HCT116 (cell line): ENCODE results near the gene STPG3. TPM values are rescaled to one million over a fixed set of nuclear protein-coding genes. Genes with fewer than 3 reads are reported as not detected.

ENCODE experiments used
- ATAC-seq: fragments of 200-7000 bp; cut with Tn5 transposase; 2 replicates; pipeline ENCODE4 v1.9.1; 2020; ENCODE audit warnings: mild to moderate bottlenecking, moderate library complexity
- BruUV-seq: library from RNA; stranded (reverse); fragments of 400-500 nt; replicated peaks from 2 replicates; lab custom pipeline; 2021; lab: Mats Ljungman, UMichigan
- CTCF ChIA-PET: fragments of 300-600 bp; sonication (Branson Sonifier 250); formaldehyde crosslinking; loops from one replicate; lab custom pipeline; 2021; ENCODE audit warnings: antibody characterized with exemption; lab: Charles Lee
- POLR2A ChIA-PET: fragments of 300-600, 350-600 bp; sonication (Branson Sonifier 250); formaldehyde crosslinking; loops from one replicate; lab custom pipeline; 2021; ENCODE audit warnings: antibody characterized with exemption; lab: Charles Lee
- RAD21 ChIA-PET, 2 experiments: fragments of 300-600 bp; sonication (Branson Sonifier 250); formaldehyde crosslinking; loops; one replicate each; lab custom pipeline; 2023; ENCODE audit warnings: low total read pairs in 2 of 2; ENCODE audit not compliant: uncharacterized antibody in 2 of 2, unreplicated experiment in 2 of 2, low non-redundant PET in 1 of 2; lab: Charles Lee
- DNase-seq: peaks from one replicate; pipeline ENCODE4 v3.0.0-alpha.2; 2010; ENCODE audit warnings: low read depth, low spot score
- H2AFZ ChIP-seq: fragments of 200-600 bp; shearing (Covaris generic), sonication (generic); 2 replicates; pipeline ENCODE4 v1.6.1; 2017; ENCODE audit warnings: low read depth, mixed run types, mixed read lengths, antibody characterized with exemption, low read length; ENCODE audit not compliant: poor library complexity, severe bottlenecking
- H3K27ac ChIP-seq: 2 replicates; pipeline ENCODE4 v1.5.1; 2012; ENCODE audit warnings: low read depth, low read length
- H3K27me3 ChIP-seq: fragments of 200-600 bp; sonication (generic); 2 replicates; pipeline ENCODE4 v1.6.1; 2016; ENCODE audit warnings: mixed run types, low read length, mixed read lengths; ENCODE audit not compliant: insufficient read depth
- H3K36me3 ChIP-seq, 2 experiments: fragments of 200-500 bp in 1 of 2; fragments of 200-600 bp in 1 of 2; sonication (Bioruptor generic) in 1 of 2; sonication (generic) in 1 of 2; 2 replicates each; pipeline versions ENCODE4 v1.5.1 to v1.6.1; 2014 to 2016; ENCODE audit warnings: low read length in 2 of 2, inconsistent platforms in 1 of 2, mixed read lengths in 1 of 2, mixed run types in 1 of 2; ENCODE audit not compliant: insufficient read depth in 2 of 2, control insufficient read depth in 1 of 2
- H3K4me1 ChIP-seq, 2 experiments: fragments of 200-600 bp in 1 of 2; sonication (generic) in 1 of 2; 2 replicates each; pipeline versions ENCODE4 v1.5.1 to v1.6.1; 2012 to 2017; ENCODE audit warnings: low read length in 2 of 2, inconsistent platforms in 1 of 2, mild to moderate bottlenecking in 1 of 2, mixed read lengths in 1 of 2, mixed run types in 1 of 2, moderate library complexity in 1 of 2; ENCODE audit not compliant: insufficient read depth in 2 of 2, control insufficient read depth in 1 of 2
- H3K4me2 ChIP-seq: fragments of 200-600 bp; sonication (generic); 2 replicates; pipeline ENCODE4 v1.6.1; 2017; ENCODE audit warnings: mixed run types, low read length, mixed read lengths
- H3K4me3 ChIP-seq, 2 experiments: fragments of 200-600 bp in 1 of 2; sonication (generic) in 1 of 2; replicated peaks in 1 of 2; 2 replicates each; pipeline ENCODE4 v1.5.1; 2011 to 2016; ENCODE audit warnings: low read length in 2 of 2, control low read depth in 1 of 2, low read depth in 1 of 2, mild to moderate bottlenecking in 1 of 2, mixed read lengths in 1 of 2, mixed run types in 1 of 2
- H3K79me2 ChIP-seq: fragments of 200-600 bp; sonication (generic); 2 replicates; pipeline ENCODE4 v1.6.1; 2017; ENCODE audit warnings: mild to moderate bottlenecking, mixed run types, low read length, moderate library complexity, mixed read lengths; ENCODE audit not compliant: insufficient read depth
- H3K9ac ChIP-seq: fragments of 200-600 bp; sonication (generic); 2 replicates; pipeline ENCODE4 v1.6.1; 2016; ENCODE audit warnings: low read length, mixed read lengths
- H3K9me2 ChIP-seq: fragments of 200-600 bp; sonication (generic), shearing (Covaris generic); 2 replicates; pipeline ENCODE4 v1.6.1; 2017; ENCODE audit warnings: mixed run types, mild to moderate bottlenecking, moderate library complexity; ENCODE audit not compliant: insufficient read depth
- H3K9me3 ChIP-seq, 2 experiments: fragments of 200-500 bp in 1 of 2; fragments of 200-600 bp in 1 of 2; sonication (Bioruptor generic) in 1 of 2; sonication (generic) in 1 of 2; 2 replicates each; pipeline ENCODE4 v1.6.1; 2014 to 2017; ENCODE audit warnings: low read length in 2 of 2, mixed read lengths in 2 of 2, inconsistent platforms in 1 of 2, low read depth in 1 of 2, mild to moderate bottlenecking in 1 of 2, mixed run types in 1 of 2, moderate library complexity in 1 of 2; ENCODE audit not compliant: control insufficient read depth in 1 of 2, insufficient read depth in 1 of 2
- H4K20me1 ChIP-seq: fragments of 200-600 bp; sonication (generic), shearing (Covaris generic); 2 replicates; pipeline ENCODE4 v1.6.1; 2017; ENCODE audit warnings: mixed run types, mild to moderate bottlenecking, moderate library complexity; ENCODE audit not compliant: insufficient read depth
- CEBPB ChIP-seq: IDR thresholded peaks from 2 replicates; pipeline ENCODE4 v1.6.1; 2012; ENCODE audit warnings: low read depth
- EZH2phosphoT487 ChIP-seq: fragments of 200-600 bp; IDR thresholded peaks from 2 replicates; pipeline ENCODE4 v1.6.1; 2018; ENCODE audit warnings: antibody characterized with exemption, borderline replicate concordance
- POLR2A ChIP-seq: IDR thresholded peaks from 2 replicates; pipeline ENCODE4 v1.7.0; 2011; ENCODE audit warnings: borderline replicate concordance; ENCODE audit not compliant: insufficient read depth, insufficient read length; ENCODE audit errors: extremely low read depth
- POLR2AphosphoS5 ChIP-seq: IDR thresholded peaks from 2 replicates; pipeline ENCODE4 v1.6.1; 2011; ENCODE audit warnings: mild to moderate bottlenecking, low read depth, low read length, moderate library complexity
- RAD21 ChIP-seq: IDR thresholded peaks from 2 replicates; pipeline ENCODE4 v1.6.1; 2012; ENCODE audit warnings: low read depth, mild to moderate bottlenecking
- SIN3A ChIP-seq: IDR thresholded peaks from 2 replicates; pipeline ENCODE4 v1.6.1; 2012; ENCODE audit warnings: low read depth
- SP1 ChIP-seq: IDR thresholded peaks from 2 replicates; pipeline ENCODE4 v1.6.1; 2012; ENCODE audit warnings: low read depth
- TCF7L2 ChIP-seq: IDR thresholded peaks from 2 replicates; pipeline ENCODE4 v1.7.0; 2011; ENCODE audit warnings: borderline replicate concordance, inconsistent platforms; ENCODE audit not compliant: insufficient read depth, insufficient read length; ENCODE audit errors: extremely low read depth
- ZFX ChIP-seq: fragments of 450-650 bp; IDR thresholded peaks from 2 replicates; pipeline ENCODE4 v1.6.1; 2017
- intact Hi-C: fragments of 100-400 bp; cut with micrococcal nuclease; formaldehyde crosslinking; loops from 2 replicates; pipeline ENCODE4 v1.10.0; 2022
- total RNA-seq: library from RNA; stranded (reverse); gene quantifications from one replicate; pipeline ENCODE4 v1.2.1, GENCODE V29; 2021; ENCODE audit not compliant: unreplicated experiment

Gene STPG3
- total RNA-seq, 1 experiment from 2014 or later = not detected

GRCh38 chr9:137275203-137275587, 24.1 kb downstream of the STPG3 start:
- no TSS peak for BruUV-seq
- Histone ChIP-seq H4K20me1 (no peaks in the 10 kb centered on the region), H3K4me1 (peaks cover 31 to 40% of the 10 kb centered on the region in 2 experiments), H3K9me3 (no peaks in the 10 kb centered on the region), H3K27me3 (no peaks in the 10 kb centered on the region), H3K4me3 (no peak overlapping the region), H3K36me3 (peaks cover 0 to 15% of the 10 kb centered on the region in 2 experiments; a peak in 2 of 4 replicates), H3K4me2 (no peak overlapping the region), H3K79me2 (peaks cover 25% of the 10 kb centered on the region), H2AFZ (no peak overlapping the region), H3K9ac (no peak overlapping the region), H3K9me2 (no peaks in the 10 kb centered on the region), H3K27ac (peak overlapping the region; percentile 96; the same call in 1 of the 2 replicates)
- RAD21 ChIA-PET = no interaction called here
- CTCF ChIA-PET = interaction anchor here (1.1 to 1.3 kb wide), 2 partner anchors 12 to 38 kb away, joined by 3 to 4 read pairs; no protein-coding TSS in a partner anchor
- DNase-seq (no peak), ATAC-seq (no peak)
- intact Hi-C loops = no loop called here
- POLR2A ChIA-PET = interaction anchor here (1.4 kb wide), 1 partner anchor 32 kb away, joined by 3 read pairs; no protein-coding TSS in a partner anchor
- TF ChIP-seq EZH2phosphoT487 (no peak), SIN3A (no peak), RAD21 (no peak), POLR2AphosphoS5 (no peak), POLR2A (no peak), CEBPB (no peak), ZFX (no peak), TCF7L2 (no peak), SP1 (no peak)
